ACC112 (cell line): Measurements from ENCODE around the gene FAM185A.

Experiments
- H2AFZ ChIP-seq: fragments of 200-600 bp; sonication (generic); one replicate; pipeline ENCODE4 v1.6.0; 2017; ENCODE audit warnings: antibody characterized with exemption, low read length; ENCODE audit not compliant: unreplicated experiment
- H3K27ac ChIP-seq: fragments of 200-600 bp; sonication (generic); 2 replicates; pipeline ENCODE4 v1.5.1; 2014; ENCODE audit warnings: low read depth, mild to moderate bottlenecking, antibody characterized with exemption, low read length, moderate library complexity
- H3K27me3 ChIP-seq: fragments of 200-600 bp; sonication (generic); 2 replicates; pipeline ENCODE4 v1.6.1; 2014; ENCODE audit warnings: mild to moderate bottlenecking, antibody characterized with exemption, low read length, moderate library complexity, mixed read lengths; ENCODE audit not compliant: insufficient read depth
- H3K36me3 ChIP-seq: fragments of 200-600 bp; sonication (generic); 2 replicates; pipeline ENCODE4 v1.6.1; 2016; ENCODE audit warnings: mild to moderate bottlenecking, antibody characterized with exemption, low read length, moderate library complexity, mixed read lengths; ENCODE audit not compliant: insufficient read depth
- H3K4me1 ChIP-seq: fragments of 200-600 bp; sonication (generic); one replicate; pipeline ENCODE4 v1.6.1; 2016; ENCODE audit warnings: low read length, mixed read lengths; ENCODE audit not compliant: insufficient read depth, unreplicated experiment, control insufficient read depth
- H3K4me3 ChIP-seq: fragments of 200-600 bp; sonication (generic); 2 replicates; pipeline ENCODE4 v1.5.1; 2014; ENCODE audit warnings: mild to moderate bottlenecking, low read depth, low read length
- H3K79me2 ChIP-seq: fragments of 200-600 bp; sonication (generic); one replicate; pipeline ENCODE4 v1.6.0; 2016; ENCODE audit warnings: low read length; ENCODE audit not compliant: control insufficient read depth, unreplicated experiment, insufficient read depth

Gene FAM185A

DNA sequence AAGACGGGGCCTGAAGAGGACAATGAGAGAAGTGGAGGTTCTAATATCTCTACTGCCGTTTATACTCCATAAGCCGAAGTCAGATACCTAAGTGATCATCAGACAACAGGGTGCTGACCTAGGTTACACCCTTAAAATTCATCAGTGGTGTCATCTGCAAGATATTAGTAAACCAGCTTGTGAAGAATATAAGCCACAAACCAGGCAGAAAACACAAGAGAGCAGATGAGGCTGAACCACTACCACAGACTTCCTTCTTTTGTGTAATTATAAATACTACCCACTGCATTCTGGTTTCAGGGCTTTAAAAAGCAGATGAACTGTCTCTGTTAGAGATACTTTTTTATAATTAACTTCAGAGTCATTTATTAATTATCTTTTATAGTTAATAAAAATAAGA, 95.1 kb downstream of the FAM185A start:
- no peak overlapping the region for H3K27ac ChIP-seq
- no peak overlapping the region for H3K4me3 ChIP-seq

DNA sequence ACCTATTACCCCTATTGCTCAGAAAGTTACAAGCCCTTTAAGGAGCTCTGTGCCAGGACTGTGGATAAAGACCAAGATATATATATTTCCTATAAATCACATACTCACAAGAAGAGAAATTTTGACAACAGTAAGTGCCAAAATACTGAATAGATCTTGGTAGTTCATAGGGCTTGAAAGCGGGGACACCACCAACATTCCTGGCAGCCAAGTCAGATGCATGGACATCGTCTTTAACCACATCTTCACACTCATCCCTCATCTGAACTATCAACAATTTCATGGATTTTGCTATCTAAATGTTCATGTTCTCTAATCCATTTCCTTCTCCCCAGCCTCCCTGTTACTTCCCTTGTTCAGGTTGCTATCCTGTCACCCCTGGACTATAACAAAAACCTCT, 96.5 kb downstream of the FAM185A start:
- Histone ChIP-seq H3K79me2 (no peaks in the 10 kb centered on the region), H3K4me1 (no peaks in the 10 kb centered on the region), H3K4me3 (no peak overlapping the region), H3K27ac (no peak overlapping the region), H3K36me3 (no peaks in the 10 kb centered on the region), H2AFZ (no peak overlapping the region), H3K27me3 (no peaks in the 10 kb centered on the region)

More for the DNA sequence above, 95.1 kb downstream of the FAM185A start:
- H3K27me3 ChIP-seq, result no peaks in the 10 kb centered on the region
- H2AFZ ChIP-seq, result no peak overlapping the region
- H3K79me2 ChIP-seq, result no peaks in the 10 kb centered on the region
- no peaks in the 10 kb centered on the region for H3K36me3 ChIP-seq
- H3K4me1 ChIP-seq, result no peaks in the 10 kb centered on the region

DNA sequence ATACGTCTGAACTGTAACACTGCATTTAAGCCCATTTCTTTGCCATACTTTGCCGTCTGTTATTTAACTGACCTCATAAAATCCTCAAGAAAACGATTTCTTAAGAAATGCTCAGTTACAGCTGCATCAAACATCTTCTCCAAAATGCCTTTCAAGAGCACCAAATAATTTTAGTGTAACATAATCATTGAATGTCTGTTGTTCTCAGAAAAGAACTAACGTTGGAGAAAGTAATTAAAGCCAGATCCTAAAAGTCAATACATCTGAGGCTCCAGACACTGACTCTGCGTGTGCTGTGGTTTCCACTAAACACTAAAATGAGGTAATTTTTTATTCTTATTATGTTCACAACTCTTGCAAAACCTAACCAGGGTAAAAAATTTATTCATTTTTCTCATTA, 100.3 kb downstream of the FAM185A start:
- Histone ChIP-seq H3K27ac (no peak overlapping the region), H3K36me3 (no peaks in the 10 kb centered on the region), H2AFZ (no peak overlapping the region), H3K4me1 (no peaks in the 10 kb centered on the region), H3K79me2 (no peaks in the 10 kb centered on the region), H3K27me3 (no peaks in the 10 kb centered on the region), H3K4me3 (no peak overlapping the region)

DNA sequence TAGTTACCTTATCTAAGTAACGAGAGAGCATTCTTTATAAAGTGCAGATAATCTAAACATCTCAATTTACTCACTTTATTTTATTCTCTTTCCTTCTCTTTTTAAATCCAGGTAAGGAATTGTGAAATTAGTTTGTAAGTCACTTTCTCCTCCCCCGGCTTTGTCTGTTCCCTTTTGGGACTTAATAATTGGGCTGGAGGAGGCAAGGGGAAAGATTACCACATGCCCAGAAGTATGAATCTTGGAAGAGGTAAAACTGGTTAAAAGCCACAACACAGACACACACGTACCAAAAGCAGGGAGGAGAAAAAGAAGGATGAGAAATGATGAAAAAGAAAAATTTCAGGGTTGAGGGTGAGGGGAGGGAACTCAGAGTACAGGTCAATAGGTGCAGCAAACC, 100.7 kb downstream of the FAM185A start:
- Histone ChIP-seq H2AFZ (no peak overlapping the region), H3K4me3 (no peak overlapping the region), H3K27me3 (no peaks in the 10 kb centered on the region), H3K4me1 (no peaks in the 10 kb centered on the region), H3K27ac (no peak overlapping the region), H3K79me2 (no peaks in the 10 kb centered on the region), H3K36me3 (no peaks in the 10 kb centered on the region)

DNA sequence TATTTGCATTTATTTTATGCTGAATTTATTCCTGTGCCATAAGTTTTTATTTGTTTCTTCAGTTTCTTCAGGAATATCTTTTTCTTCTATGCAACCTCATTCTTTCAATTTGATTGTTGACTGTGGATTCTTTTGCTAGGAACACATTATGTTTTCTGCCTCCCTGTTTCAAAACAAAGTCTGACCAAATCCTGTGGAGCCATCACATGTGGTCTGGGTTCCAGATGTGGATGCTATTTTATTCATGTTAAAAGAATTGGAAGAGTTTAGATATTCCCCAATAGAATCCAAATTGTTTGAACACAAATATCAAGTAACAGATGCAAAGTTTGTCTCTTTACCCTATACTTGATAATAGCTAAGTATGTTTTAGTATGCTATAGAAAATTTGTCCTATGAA, 107.2 kb downstream of the FAM185A start:
- Histone ChIP-seq H3K4me1 (peaks cover 16% of the 10 kb centered on the region), H2AFZ (no peak overlapping the region), H3K27me3 (no peaks in the 10 kb centered on the region)

More for the DNA sequence above, 107.2 kb downstream of the FAM185A start:
- Histone ChIP-seq H3K27ac (no peak overlapping the region), H3K36me3 (no peaks in the 10 kb centered on the region), H3K4me3 (no peak overlapping the region), H3K79me2 (no peaks in the 10 kb centered on the region)
